ENCODE measurements around the gene LRP1B.
A peak's percentile ranks its signal among the peaks of the same experiment; 100 is the strongest.

The LRP1B gene

GRCh38 chr2:142165790-142166189 lies 35.0 kb upstream of the LRP1B start:
- no peaks in the 10 kb centered on the region for H3K4me1 ChIP-seq (ENCODE audit: insufficient read depth, low read length)
- H3K36me3 ChIP-seq (ENCODE audit: insufficient read depth, low read length), result no peaks in the 10 kb centered on the region
- H3K79me2 ChIP-seq (ENCODE audit: insufficient read depth, low read length), result no peaks in the 10 kb centered on the region
- no peak overlapping the region for H3K4me2 ChIP-seq (ENCODE audit: insufficient read depth, low read length)
- ATAC-seq (ENCODE audit: insufficient read depth, low read depth), result peak; percentile 67
- no peaks in the 10 kb centered on the region for H4K20me1 ChIP-seq (ENCODE audit: insufficient read depth, low read length)
- TF ChIP-seq EZH2 (IDR thresholded peaks at IDR 0.05; ENCODE audit: borderline replicate concordance, low read depth, low read length, severe bottlenecking) (no peak), CTCF (IDR thresholded peaks at IDR 0.05; ENCODE audit: borderline replicate concordance, extremely low read depth, low read length, poor library complexity, severe bottlenecking) (peak; percentile 59)
- H3K27ac ChIP-seq (ENCODE audit: low read length), result no peak overlapping the region
- no peak overlapping the region for H2AFZ ChIP-seq (ENCODE audit: low read depth, low read length)
- no peaks in the 10 kb centered on the region for H3K27me3 ChIP-seq (ENCODE audit: insufficient read depth, low read length, poor library complexity)
- H3K9me3 ChIP-seq (ENCODE audit: insufficient read depth, low read length, severe bottlenecking), result no peaks in the 10 kb centered on the region
- peak; percentile 15 for DNase-seq
- H3K9ac ChIP-seq (ENCODE audit: low read depth, low read length), result no peak overlapping the region
- no peak overlapping the region for H3K4me3 ChIP-seq (ENCODE audit: low read depth in 1 of 2, low read length in 2 of 2)

- Histone ChIP-seq H3K27ac (ENCODE audit: low read length) (no peak overlapping the region), H3K9ac (ENCODE audit: low read depth, low read length) (no peak overlapping the region), H3K4me2 (ENCODE audit: insufficient read depth, low read length) (no peak overlapping the region), H3K4me3 (ENCODE audit: low read depth in 1 of 2, low read length in 2 of 2) (no peak overlapping the region), H4K20me1 (ENCODE audit: insufficient read depth, low read length) (no peaks in the 10 kb centered on the region), H3K27me3 (ENCODE audit: insufficient read depth, low read length, poor library complexity) (no peaks in the 10 kb centered on the region), H3K79me2 (ENCODE audit: insufficient read depth, low read length) (no peaks in the 10 kb centered on the region), H3K36me3 (ENCODE audit: insufficient read depth, low read length) (no peaks in the 10 kb centered on the region), H3K9me3 (ENCODE audit: insufficient read depth, low read length, severe bottlenecking) (no peaks in the 10 kb centered on the region), H2AFZ (ENCODE audit: low read depth, low read length) (no peak overlapping the region), H3K4me1 (ENCODE audit: insufficient read depth, low read length) (no peaks in the 10 kb centered on the region)
- DNase-seq (no peak), ATAC-seq (ENCODE audit: insufficient read depth, low read depth) (no peak)
- TF ChIP-seq CTCF (IDR thresholded peaks at IDR 0.05; ENCODE audit: borderline replicate concordance, extremely low read depth, low read length, poor library complexity, severe bottlenecking) (no peak), EZH2 (IDR thresholded peaks at IDR 0.05; ENCODE audit: borderline replicate concordance, low read depth, low read length, severe bottlenecking) (no peak)
Observed at GRCh38 chr2:142153601-142154000, 22.8 kb upstream of the LRP1B start.

- H3K27me3 ChIP-seq (ENCODE audit: insufficient read depth, low read length, poor library complexity), result no peaks in the 10 kb centered on the region
Observed at GRCh38 chr2:142150453-142150852, 19.6 kb upstream of the LRP1B start.

More at GRCh38 chr2:142150453-142150852, 19.6 kb upstream of the LRP1B start:
- Histone ChIP-seq H3K9me3 (ENCODE audit: insufficient read depth, low read length, severe bottlenecking) (no peaks in the 10 kb centered on the region), H3K4me2 (ENCODE audit: insufficient read depth, low read length) (no peak overlapping the region), H2AFZ (ENCODE audit: low read depth, low read length) (no peak overlapping the region), H3K9ac (ENCODE audit: low read depth, low read length) (no peak overlapping the region), H3K36me3 (ENCODE audit: insufficient read depth, low read length) (no peaks in the 10 kb centered on the region), H3K27ac (ENCODE audit: low read length) (no peak overlapping the region), H3K4me3 (ENCODE audit: low read depth in 1 of 2, low read length in 2 of 2) (no peak overlapping the region), H3K79me2 (ENCODE audit: insufficient read depth, low read length) (no peaks in the 10 kb centered on the region), H3K4me1 (ENCODE audit: insufficient read depth, low read length) (no peaks in the 10 kb centered on the region; the same call in 1 of the 2 replicates), H4K20me1 (ENCODE audit: insufficient read depth, low read length) (no peaks in the 10 kb centered on the region)
- TF ChIP-seq CTCF (IDR thresholded peaks at IDR 0.05; ENCODE audit: borderline replicate concordance, extremely low read depth, low read length, poor library complexity, severe bottlenecking) (no peak), EZH2 (IDR thresholded peaks at IDR 0.05; ENCODE audit: borderline replicate concordance, low read depth, low read length, severe bottlenecking) (no peak)
- no peak for ATAC-seq (ENCODE audit: insufficient read depth, low read depth)
- DNase-seq, result no peak

Data from DND-41 (cell line).